ENCODE results near the gene UBL4B. TPM values are rescaled to one million over a fixed set of nuclear protein-coding genes. Genes with fewer than 3 reads are reported as not detected.
A peak's percentile ranks its signal among the peaks of the same experiment; 100 is the strongest.

The UBL4B gene
- total and polyA plus RNA-seq, 9 of the 15 experiments (the other 6 are each of a cell fraction or from before 2014, with no cell fraction given): not detected

DNA sequence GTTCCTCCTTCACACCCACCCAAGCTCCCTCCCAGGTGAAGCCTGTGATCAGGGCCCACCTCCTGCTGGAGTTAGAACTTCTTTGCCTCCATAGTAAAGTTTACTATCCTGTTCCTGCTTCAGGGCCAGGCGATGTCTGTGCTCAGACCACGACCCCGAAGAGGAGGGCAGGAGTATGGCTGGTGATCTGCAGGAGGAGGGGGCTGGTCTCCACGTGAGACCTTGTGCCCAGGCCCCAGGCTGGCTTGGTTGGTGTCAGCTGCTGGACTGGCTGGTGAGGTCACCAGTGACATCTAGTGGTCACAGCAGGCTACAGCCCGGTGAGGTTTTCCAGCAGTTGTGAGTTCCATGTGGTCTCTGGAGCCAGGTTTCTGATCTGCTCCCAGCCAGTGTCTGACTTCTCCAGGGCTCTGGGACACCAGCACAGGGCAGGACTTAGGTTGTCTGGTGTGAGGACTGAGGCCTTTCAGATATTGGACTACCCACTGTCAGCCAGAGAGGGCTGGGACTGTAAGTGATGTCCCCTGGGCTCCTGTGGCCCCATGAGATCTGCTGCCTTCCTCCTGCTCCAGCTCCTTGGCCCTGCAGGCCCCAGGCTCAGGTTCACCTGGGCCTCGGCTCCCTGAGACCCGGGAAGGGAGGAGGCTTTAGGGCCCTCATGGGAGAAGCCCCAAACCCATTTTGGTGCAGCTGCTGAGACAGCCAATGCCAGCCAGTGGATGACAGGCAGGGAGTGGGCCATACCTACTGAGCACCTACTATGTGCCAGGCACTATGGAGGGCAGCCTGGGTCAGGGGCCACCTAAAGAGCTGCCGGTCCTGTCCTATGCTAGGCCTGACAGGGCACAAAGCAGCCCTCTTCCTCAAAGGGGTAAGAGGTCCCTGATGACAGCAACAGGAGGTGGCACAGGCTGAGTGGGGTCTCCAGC is 6.0 kb upstream of the UBL4B start (continued):
- TF ChIP-seq, protein P1, sequence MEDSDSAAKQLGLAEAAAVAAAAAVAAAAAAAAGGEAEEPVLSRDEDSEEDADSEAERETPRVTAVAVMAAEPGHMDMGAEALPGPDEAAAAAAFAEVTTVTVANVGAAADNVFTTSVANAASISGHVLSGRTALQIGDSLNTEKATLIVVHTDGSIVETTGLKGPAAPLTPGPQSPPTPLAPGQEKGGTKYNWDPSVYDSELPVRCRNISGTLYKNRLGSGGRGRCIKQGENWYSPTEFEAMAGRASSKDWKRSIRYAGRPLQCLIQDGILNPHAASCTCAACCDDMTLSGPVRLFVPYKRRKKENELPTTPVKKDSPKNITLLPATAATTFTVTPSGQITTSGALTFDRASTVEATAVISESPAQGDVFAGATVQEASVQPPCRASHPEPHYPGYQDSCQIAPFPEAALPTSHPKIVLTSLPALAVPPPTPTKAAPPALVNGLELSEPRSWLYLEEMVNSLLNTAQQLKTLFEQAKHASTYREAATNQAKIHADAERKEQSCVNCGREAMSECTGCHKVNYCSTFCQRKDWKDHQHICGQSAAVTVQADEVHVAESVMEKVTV (CRISPR knock-in tag; IDR thresholded peaks at IDR 0.05): peak; percentile 83

DNA sequence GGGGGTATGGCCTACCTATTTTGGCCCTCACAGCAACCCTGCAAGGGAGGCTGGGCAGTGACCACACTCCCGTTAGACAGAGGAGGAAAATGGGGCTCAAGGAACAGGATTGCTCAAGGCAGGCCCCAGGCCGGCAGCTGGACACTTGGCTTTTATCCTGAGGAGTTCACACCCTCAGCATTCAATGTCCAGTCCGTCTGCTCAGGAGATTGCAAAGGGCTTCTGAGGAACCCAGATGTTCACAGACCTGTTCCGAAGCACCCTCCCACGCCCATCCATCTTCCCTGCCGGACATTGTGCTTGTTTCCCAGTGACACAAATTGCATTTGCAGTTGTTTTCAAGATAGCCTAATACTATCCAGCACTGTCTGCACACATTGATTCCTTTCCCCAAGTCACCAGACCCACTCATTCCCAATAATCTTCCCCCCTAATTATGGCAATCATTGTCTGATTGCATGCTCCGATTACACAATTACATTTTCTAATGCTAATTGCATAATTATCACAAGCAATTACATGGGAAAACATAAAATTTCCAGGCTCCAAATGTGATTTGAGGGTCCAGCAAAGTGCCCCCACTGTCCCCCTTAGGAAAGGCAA is 4.3 kb upstream of the UBL4B start:
- Histone ChIP-seq H2AFZ (ENCODE audit: low read depth, low read length) (no peak overlapping the region), H3K27ac (ENCODE audit: extremely low read depth, low read depth, low read length) (no peak overlapping the region), H3K9me3 (replicated peaks; ENCODE audit: control insufficient read depth, insufficient read depth, low read depth, low read length) (no peaks in the 10 kb centered on the region), H3K9me1 (ENCODE audit: control insufficient read depth, insufficient read depth, low read length) (no peaks in the 10 kb centered on the region), H3K4me1 (replicated peaks in 1 of 2; ENCODE audit: control insufficient read depth in 2 of 2, insufficient read depth in 2 of 2, low read length in 2 of 2) (no peaks in the 10 kb centered on the region; a peak in 1 of 5 replicates), H3K4me3 (no peak overlapping the region), H3K9ac (ENCODE audit: insufficient read depth in 1 of 2, low read depth in 2 of 2, low read length in 2 of 2) (no peak overlapping the region), H4K20me1 (replicated peaks; ENCODE audit: control insufficient read depth, insufficient read depth, low read length) (peaks cover 9% of the 10 kb centered on the region), H3K79me2 (ENCODE audit: control insufficient read depth, insufficient read depth, low read length) (no peaks in the 10 kb centered on the region), H3K4me2 (ENCODE audit: insufficient read depth, low read length) (no peak overlapping the region), H3K27me3 (ENCODE audit: control insufficient read depth in 2 of 2, insufficient read depth in 2 of 2, low read length in 2 of 2) (peaks cover 31 to 68% of the 10 kb centered on the region in 2 experiments), H3K36me3 (ENCODE audit: control insufficient read depth, insufficient read depth, low read length) (no peaks in the 10 kb centered on the region)
- ATAC-seq (no peak), FAIRE-seq (peak; percentile 78), DNase-seq (ENCODE audit: extremely low read depth in 1 of 4, low spot score in 3 of 4) (no peak)
- POLR2A ChIA-PET: interaction anchor here (0.6 kb wide), 1 partner anchor 74 kb away, joined by 3 read pairs; the partner anchor contains the start of gene STRIP1
- WGBS (ENCODE audit: insufficient coverage, low coverage, missing lambda C conversion rate): 3% methylated on average over 7 of the region's 7 CpGs
- no TSS peak for BruUV-seq (replicated peaks)
- in situ Hi-C loops (cut with MboI): loop anchor here (5.0 kb wide), 1 partner anchor 56 kb away; no protein-coding TSS in a partner anchor
- TF ChIP-seq CEBPB (tag; IDR thresholded peaks at IDR 0.05) (peak; percentile 31; the same call in 1 of the 2 replicates), ZNF232 (CRISPR knock-in tag; IDR thresholded peaks at IDR 0.05) (no peak)
- intact Hi-C loops (cut with micrococcal nuclease): loop anchor here (2.0 to 5.0 kb wide), 2 partner anchors 53 to 81 kb away; no protein-coding TSS in a partner anchor
- CTCF ChIA-PET (ENCODE audit: low intra/inter-chr PET ratio): interaction anchor here (1.4 kb wide), 1 partner anchor 54 kb away, joined by 4 read pairs; no protein-coding TSS in a partner anchor
